GM10266 (cell line): ENCODE measurements around the gene XXYLT1.

Source experiments
- DNase-seq: peaks from one replicate; pipeline ENCODE4 v3.0.0; 2012; ENCODE audit errors: extremely low spot score
- CTCF ChIP-seq: IDR thresholded peaks from 2 replicates; pipeline ENCODE4 v1.5.1; 2012; ENCODE audit warnings: mild to moderate bottlenecking, low read depth; ENCODE audit not compliant: control insufficient read depth, insufficient read depth; ENCODE audit errors: missing control alignments

XXYLT1 gene

GRCh38 chr3:195274259-195274966, 3.5 kb upstream of the XXYLT1 start:
- DNase-seq, result no peak
- no peak for TF ChIP-seq CTCF

- TF ChIP-seq CTCF, result peak; percentile 100
- peak; percentile 95 for DNase-seq
These were observed 668 bp upstream of the XXYLT1 start for GRCh38 chr3:195271410-195272243.

GRCh38 chr3:195270079-195270816, 711 bp downstream of the XXYLT1 start:
- TF ChIP-seq CTCF, result no peak
- DNase-seq, result no peak

GRCh38 chr3:195269375-195270078, 1.4 kb downstream of the XXYLT1 start:
- DNase-seq, result no peak
- no peak for TF ChIP-seq CTCF

- peak; percentile 8 for DNase-seq
- TF ChIP-seq CTCF, result no peak
These were observed 2.2 kb downstream of the XXYLT1 start for GRCh38 chr3:195268576-195269309.

GRCh38 chr3:195267096-195267495, 3.9 kb downstream of the XXYLT1 start:
- no peak for DNase-seq
- TF ChIP-seq CTCF, result no peak
